ENCODE data around the gene ATP6V1G2. TPM values are rescaled to one million over a fixed set of nuclear protein-coding genes. Genes with fewer than 3 reads are reported as not detected.

The ATP6V1G2 gene
- total and polyA plus RNA-seq, 4 donors, result 0.28 to 1.5 (median 0.52) TPM

GRCh38 chr6:31585491-31585890, 39.1 kb upstream of the ATP6V1G2 start:
- Histone ChIP-seq H3K27ac (ENCODE audit: low read depth in 1 of 2, low read length in 1 of 2) (peak overlapping the region in 1 of 2 donors; percentile 43), H3K36me3 (ENCODE audit: control insufficient read depth in 4 of 4, insufficient read depth in 4 of 4, low read length in 4 of 4) (no peaks in the 10 kb centered on the region), H3K27me3 (ENCODE audit: control insufficient read depth in 3 of 3, insufficient read depth in 3 of 3, low read length in 2 of 3) (peaks cover 0 to 2% (median 0%) of the 10 kb centered on the region in 3 donors), H3K9ac (ENCODE audit: insufficient read depth in 1 of 2, low read length in 2 of 2) (no peak overlapping the region), H3K4me3 (no peak overlapping the region), H3K4me1 (ENCODE audit: control insufficient read depth in 5 of 5, insufficient read depth in 5 of 5, low read length in 5 of 5) (peaks cover 2 to 9% (median 6%) of the 10 kb centered on the region in 5 donors), H3K9me3 (ENCODE audit: control insufficient read depth in 4 of 4, insufficient read depth in 3 of 4, low read length in 3 of 4) (no peaks in the 10 kb centered on the region)
- ATAC-seq (ENCODE audit: insufficient read depth, low FRiP score), result no peak
- WGBS, 2 donors, result 47 to 58% methylated on average over 2 of the region's 2 CpGs
- TF ChIP-seq CTCF (IDR thresholded peaks at IDR 0.05; ENCODE audit: control extremely low read depth, extremely low read depth), result no peak
- no peak for DNase-seq

- WGBS, 2 donors, result 44 to 51% methylated on average over 3 of the region's 3 CpGs
- Histone ChIP-seq H3K4me3 (peak within 1 kb of the TSS; percentile 54), H3K27me3 (ENCODE audit: control insufficient read depth in 3 of 3, insufficient read depth in 3 of 3, low read length in 2 of 3) (peaks cover 0 to 2% (median 0%) of the 10 kb centered on the region in 3 donors), H3K36me3 (ENCODE audit: control insufficient read depth in 4 of 4, insufficient read depth in 4 of 4, low read length in 4 of 4) (no peaks in the 10 kb centered on the region), H3K27ac (ENCODE audit: low read depth in 1 of 2, low read length in 1 of 2) (peak within 1 kb of the TSS; percentile 27 to 65), H3K9ac (ENCODE audit: insufficient read depth in 1 of 2, low read length in 2 of 2) (peak within 1 kb of the TSS; percentile 81 to 94), H3K9me3 (ENCODE audit: control insufficient read depth in 4 of 4, insufficient read depth in 3 of 4, low read length in 3 of 4) (no peaks in the 10 kb centered on the region), H3K4me1 (ENCODE audit: control insufficient read depth in 5 of 5, insufficient read depth in 5 of 5, low read length in 5 of 5) (peaks cover 2 to 9% (median 6%) of the 10 kb centered on the region in 5 donors)
- no peak for TF ChIP-seq CTCF (IDR thresholded peaks at IDR 0.05; ENCODE audit: control extremely low read depth, extremely low read depth)
- ATAC-seq (ENCODE audit: insufficient read depth, low FRiP score) (no peak), DNase-seq (no peak)
These were observed 35.8 kb upstream of the ATP6V1G2 start, which contains the start of gene LTB for GRCh38 chr6:31582230-31582643. TSS of gene LTB (minus strand) at chr6:31582424. CDS start at chr6:31582417, 7 bp downstream.

- WGBS, 2 donors, result 19 to 20% methylated on average over 21 of the region's 21 CpGs
- Histone ChIP-seq H3K9me3 (ENCODE audit: control insufficient read depth in 4 of 4, insufficient read depth in 3 of 4, low read length in 3 of 4) (no peaks in the 10 kb centered on the region), H3K4me3 (peak overlapping the region; percentile 54), H3K4me1 (ENCODE audit: control insufficient read depth in 5 of 5, insufficient read depth in 5 of 5, low read length in 5 of 5) (peaks cover 2 to 9% (median 6%) of the 10 kb centered on the region in 5 donors), H3K27me3 (ENCODE audit: control insufficient read depth in 3 of 3, insufficient read depth in 3 of 3, low read length in 2 of 3) (peaks cover 0 to 2% (median 0%) of the 10 kb centered on the region in 3 donors), H3K36me3 (ENCODE audit: control insufficient read depth in 4 of 4, insufficient read depth in 4 of 4, low read length in 4 of 4) (no peaks in the 10 kb centered on the region), H3K27ac (ENCODE audit: low read depth in 1 of 2, low read length in 1 of 2) (peak overlapping the region; percentile 27 to 65), H3K9ac (ENCODE audit: insufficient read depth in 1 of 2, low read length in 2 of 2) (peak overlapping the region; percentile 81 to 94)
- TF ChIP-seq CTCF (IDR thresholded peaks at IDR 0.05; ENCODE audit: control extremely low read depth, extremely low read depth), result no peak
- ATAC-seq (ENCODE audit: insufficient read depth, low FRiP score), result no peak
- peak in 1 of 3 donors; percentile 18 for DNase-seq
These were observed 35.2 kb upstream of the ATP6V1G2 start for GRCh38 chr6:31581434-31582229.

All from lung (tissue), 12 donors.